SU-DHL-6 (cell line): ENCODE measurements around the gene SOS1.

Experiments used
- EZH2phosphoT487 ChIP-seq: fragments of 200-600 bp; sonication (generic), shearing (Covaris generic); conservative IDR thresholded peaks from 2 replicates; pipeline ENCODE4 v1.6.1; 2018; ENCODE audit warnings: mild to moderate bottlenecking, antibody characterized with exemption, low read length, moderate library complexity, mixed read lengths
- TF ChIP-seq, protein P1 (sequence below): fragments of 200-600 bp; sonication (generic); IDR thresholded peaks from one replicate; pipeline ENCODE4 v1.5.1; 2017; ENCODE audit warnings: antibody characterized with exemption, mild to moderate bottlenecking, low read length, moderate library complexity; ENCODE audit not compliant: insufficient read depth, poor library complexity, severe bottlenecking

DNA sequence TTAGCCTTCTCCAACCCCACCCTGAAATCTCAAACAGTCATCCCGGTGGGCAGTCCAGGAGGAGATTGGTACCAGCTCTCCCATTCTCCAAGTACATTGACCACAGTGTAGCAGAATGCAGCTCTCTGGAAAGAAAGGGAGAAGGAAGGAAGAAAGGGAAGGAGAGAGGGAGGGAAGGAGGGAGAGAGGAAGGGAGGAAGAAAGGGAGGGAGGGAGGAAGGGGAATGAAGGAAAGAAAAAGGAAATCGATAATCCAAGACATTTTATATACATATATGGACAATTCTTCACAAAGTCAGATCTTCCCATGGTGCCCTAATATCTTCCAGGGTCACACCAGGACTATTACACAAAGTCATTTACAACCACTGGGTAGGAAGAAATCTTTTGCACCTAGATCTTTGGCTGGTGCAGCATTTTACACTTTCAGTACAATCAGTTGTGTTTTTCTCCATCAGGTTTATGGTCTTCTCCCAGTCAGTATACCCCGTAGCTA is 172.4 kb downstream of the SOS1 start:
- TF ChIP-seq, protein P1, sequence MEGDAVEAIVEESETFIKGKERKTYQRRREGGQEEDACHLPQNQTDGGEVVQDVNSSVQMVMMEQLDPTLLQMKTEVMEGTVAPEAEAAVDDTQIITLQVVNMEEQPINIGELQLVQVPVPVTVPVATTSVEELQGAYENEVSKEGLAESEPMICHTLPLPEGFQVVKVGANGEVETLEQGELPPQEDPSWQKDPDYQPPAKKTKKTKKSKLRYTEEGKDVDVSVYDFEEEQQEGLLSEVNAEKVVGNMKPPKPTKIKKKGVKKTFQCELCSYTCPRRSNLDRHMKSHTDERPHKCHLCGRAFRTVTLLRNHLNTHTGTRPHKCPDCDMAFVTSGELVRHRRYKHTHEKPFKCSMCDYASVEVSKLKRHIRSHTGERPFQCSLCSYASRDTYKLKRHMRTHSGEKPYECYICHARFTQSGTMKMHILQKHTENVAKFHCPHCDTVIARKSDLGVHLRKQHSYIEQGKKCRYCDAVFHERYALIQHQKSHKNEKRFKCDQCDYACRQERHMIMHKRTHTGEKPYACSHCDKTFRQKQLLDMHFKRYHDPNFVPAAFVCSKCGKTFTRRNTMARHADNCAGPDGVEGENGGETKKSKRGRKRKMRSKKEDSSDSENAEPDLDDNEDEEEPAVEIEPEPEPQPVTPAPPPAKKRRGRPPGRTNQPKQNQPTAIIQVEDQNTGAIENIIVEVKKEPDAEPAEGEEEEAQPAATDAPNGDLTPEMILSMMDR = no peak
- no peak for TF ChIP-seq EZH2phosphoT487
